ENCODE data around the gene SLAMF9.
A peak's percentile ranks its signal among the peaks of the same experiment; 100 is the strongest.
"Not testable (repeated sequence)": the region's sequence is repeated elsewhere in the genome, so short reads cannot be mapped to it uniquely, and the experiment has no call there.

Gene SLAMF9

GRCh38 chr1:159916242-159917051 lies 37.6 kb downstream of the SLAMF9 start:
- in situ Hi-C loops (cut with HindIII; ENCODE audit: low pct_ligation_motif_present, low pct_unique_long_range_greater_than_20kb, low sequenced_read_pairs) = no loop called here
- peak; percentile 79 for DNase-seq

GRCh38 chr1:159915571-159916241 lies 38.3 kb downstream of the SLAMF9 start:
- in situ Hi-C loops (cut with HindIII; ENCODE audit: low pct_ligation_motif_present, low pct_unique_long_range_greater_than_20kb, low sequenced_read_pairs) = no loop called here
- no peak for DNase-seq

- DNase-seq = no peak
- in situ Hi-C loops (cut with HindIII; ENCODE audit: low pct_ligation_motif_present, low pct_unique_long_range_greater_than_20kb, low sequenced_read_pairs) = no loop called here
Observed at GRCh38 chr1:159914252-159915018, 39.6 kb downstream of the SLAMF9 start.

GRCh38 chr1:159913451-159914192 lies 40.4 kb downstream of the SLAMF9 start:
- no peak for DNase-seq
- in situ Hi-C loops (cut with HindIII; ENCODE audit: low pct_ligation_motif_present, low pct_unique_long_range_greater_than_20kb, low sequenced_read_pairs) = no loop called here

GRCh38 chr1:159911326-159912070 lies 42.5 kb downstream of the SLAMF9 start:
- no peak for DNase-seq
- in situ Hi-C loops (cut with HindIII; ENCODE audit: low pct_ligation_motif_present, low pct_unique_long_range_greater_than_20kb, low sequenced_read_pairs) = no loop called here

GRCh38 chr1:159908031-159908940 lies 45.8 kb downstream of the SLAMF9 start:
- in situ Hi-C loops (cut with HindIII; ENCODE audit: low pct_ligation_motif_present, low pct_unique_long_range_greater_than_20kb, low sequenced_read_pairs) = no loop called here
- DNase-seq = no peak

GRCh38 chr1:159906960-159907359 lies 47.1 kb downstream of the SLAMF9 start:
- no peak for DNase-seq
- in situ Hi-C loops (cut with HindIII; ENCODE audit: low pct_ligation_motif_present, low pct_unique_long_range_greater_than_20kb, low sequenced_read_pairs) = no loop called here

- in situ Hi-C loops (cut with HindIII; ENCODE audit: low pct_ligation_motif_present, low pct_unique_long_range_greater_than_20kb, low sequenced_read_pairs); DNase-seq: not testable (repeated sequence)
Observed at GRCh38 chr1:159904036-159904435, 50.0 kb downstream of the SLAMF9 start.

- DNase-seq = no peak
- in situ Hi-C loops (cut with HindIII; ENCODE audit: low pct_ligation_motif_present, low pct_unique_long_range_greater_than_20kb, low sequenced_read_pairs) = no loop called here
Observed at GRCh38 chr1:159902541-159902940, 51.5 kb downstream of the SLAMF9 start.
